ENCODE results near the gene BBOF1. TPM values are rescaled to one million over a fixed set of nuclear protein-coding genes. Genes with fewer than 3 reads are reported as not detected.

The BBOF1 gene
- total RNA-seq, 1 donor from 2014 or later, result 5.6 TPM

- intact Hi-C loops (cut with DNase I), result no loop called here
- TF ChIP-seq POLR2AphosphoS5 (IDR thresholded peaks at IDR 0.05; ENCODE audit: insufficient read depth in 1 of 2, low read depth in 1 of 2), result no peak
- TF ChIP-seq, protein P1, sequence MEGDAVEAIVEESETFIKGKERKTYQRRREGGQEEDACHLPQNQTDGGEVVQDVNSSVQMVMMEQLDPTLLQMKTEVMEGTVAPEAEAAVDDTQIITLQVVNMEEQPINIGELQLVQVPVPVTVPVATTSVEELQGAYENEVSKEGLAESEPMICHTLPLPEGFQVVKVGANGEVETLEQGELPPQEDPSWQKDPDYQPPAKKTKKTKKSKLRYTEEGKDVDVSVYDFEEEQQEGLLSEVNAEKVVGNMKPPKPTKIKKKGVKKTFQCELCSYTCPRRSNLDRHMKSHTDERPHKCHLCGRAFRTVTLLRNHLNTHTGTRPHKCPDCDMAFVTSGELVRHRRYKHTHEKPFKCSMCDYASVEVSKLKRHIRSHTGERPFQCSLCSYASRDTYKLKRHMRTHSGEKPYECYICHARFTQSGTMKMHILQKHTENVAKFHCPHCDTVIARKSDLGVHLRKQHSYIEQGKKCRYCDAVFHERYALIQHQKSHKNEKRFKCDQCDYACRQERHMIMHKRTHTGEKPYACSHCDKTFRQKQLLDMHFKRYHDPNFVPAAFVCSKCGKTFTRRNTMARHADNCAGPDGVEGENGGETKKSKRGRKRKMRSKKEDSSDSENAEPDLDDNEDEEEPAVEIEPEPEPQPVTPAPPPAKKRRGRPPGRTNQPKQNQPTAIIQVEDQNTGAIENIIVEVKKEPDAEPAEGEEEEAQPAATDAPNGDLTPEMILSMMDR (IDR thresholded peaks at IDR 0.05), result no peak
- no peak for TF ChIP-seq POLR2A (IDR thresholded peaks at IDR 0.05)
- H3K4me3 ChIP-seq, result no peak overlapping the region
- no peaks in the 10 kb centered on the region for H3K9me3 ChIP-seq
- no peak overlapping the region for H3K27ac ChIP-seq
- no peaks in the 10 kb centered on the region for H3K27me3 ChIP-seq
- H3K36me3 ChIP-seq, result no peaks in the 10 kb centered on the region
- no peaks in the 10 kb centered on the region for H3K4me1 ChIP-seq
- DNase-seq (ENCODE audit: extremely low spot score in 2 of 2), result no peak
These were observed 23.1 kb downstream of the BBOF1 start for GRCh38 chr14:74042296-74042695.

- intact Hi-C loops (cut with DNase I), result no loop called here
- Histone ChIP-seq H3K4me3 (no peak overlapping the region), H3K27ac (no peak overlapping the region), H3K36me3 (no peaks in the 10 kb centered on the region), H3K4me1 (no peaks in the 10 kb centered on the region), H3K9me3 (no peaks in the 10 kb centered on the region), H3K27me3 (no peaks in the 10 kb centered on the region)
- DNase-seq (ENCODE audit: extremely low spot score in 2 of 2), result no peak
- TF ChIP-seq, protein P1 (IDR thresholded peaks at IDR 0.05), result no peak
- TF ChIP-seq POLR2AphosphoS5 (IDR thresholded peaks at IDR 0.05; ENCODE audit: insufficient read depth in 1 of 2, low read depth in 1 of 2), result no peak
- TF ChIP-seq POLR2A (IDR thresholded peaks at IDR 0.05), result no peak
These were observed 26.4 kb downstream of the BBOF1 start for GRCh38 chr14:74045522-74045921.

DNA sequence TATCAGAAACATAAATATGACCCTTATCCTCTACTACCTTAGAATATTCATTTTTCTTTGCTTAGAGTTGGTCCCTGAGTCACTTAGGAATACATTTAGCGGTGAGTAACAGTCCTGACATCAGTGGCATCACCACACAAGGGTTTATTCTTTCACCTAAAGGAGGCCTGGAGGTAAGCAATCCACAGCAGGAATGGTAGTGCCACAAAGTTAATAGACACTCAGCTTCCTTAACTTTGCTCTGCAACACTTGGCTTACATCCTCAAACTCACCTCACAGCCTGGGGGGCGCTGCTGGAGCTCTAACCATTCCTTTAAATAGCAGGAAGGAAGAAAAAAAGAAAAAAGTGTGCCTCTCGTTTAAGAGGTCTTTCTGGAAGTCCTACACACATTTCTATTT, 29.1 kb downstream of the BBOF1 start:
- Histone ChIP-seq H3K27ac (no peak overlapping the region), H3K4me1 (no peaks in the 10 kb centered on the region), H3K36me3 (no peaks in the 10 kb centered on the region), H3K9me3 (no peaks in the 10 kb centered on the region), H3K4me3 (no peak overlapping the region), H3K27me3 (no peaks in the 10 kb centered on the region)
- no peak for DNase-seq (ENCODE audit: extremely low spot score in 2 of 2)
- intact Hi-C loops (cut with DNase I), result no loop called here
- TF ChIP-seq POLR2A (IDR thresholded peaks at IDR 0.05), result no peak
- no peak for TF ChIP-seq POLR2AphosphoS5 (IDR thresholded peaks at IDR 0.05; ENCODE audit: insufficient read depth in 1 of 2, low read depth in 1 of 2)
- TF ChIP-seq, protein P1 (IDR thresholded peaks at IDR 0.05), result no peak

GRCh38 chr14:74049876-74050495, 30.8 kb downstream of the BBOF1 start:
- no peaks in the 10 kb centered on the region for H3K4me1 ChIP-seq
- intact Hi-C loops (cut with DNase I), result no loop called here
- H3K27me3 ChIP-seq, result no peaks in the 10 kb centered on the region
- H3K27ac ChIP-seq, result no peak overlapping the region
- TF ChIP-seq, protein P1 (IDR thresholded peaks at IDR 0.05), result no peak
- no peak for TF ChIP-seq POLR2A (IDR thresholded peaks at IDR 0.05)
- no peak for TF ChIP-seq POLR2AphosphoS5 (IDR thresholded peaks at IDR 0.05; ENCODE audit: insufficient read depth in 1 of 2, low read depth in 1 of 2)
- no peak for DNase-seq (ENCODE audit: extremely low spot score in 2 of 2)
- H3K4me3 ChIP-seq, result no peak overlapping the region
- no peaks in the 10 kb centered on the region for H3K36me3 ChIP-seq
- no peaks in the 10 kb centered on the region for H3K9me3 ChIP-seq

DNA sequence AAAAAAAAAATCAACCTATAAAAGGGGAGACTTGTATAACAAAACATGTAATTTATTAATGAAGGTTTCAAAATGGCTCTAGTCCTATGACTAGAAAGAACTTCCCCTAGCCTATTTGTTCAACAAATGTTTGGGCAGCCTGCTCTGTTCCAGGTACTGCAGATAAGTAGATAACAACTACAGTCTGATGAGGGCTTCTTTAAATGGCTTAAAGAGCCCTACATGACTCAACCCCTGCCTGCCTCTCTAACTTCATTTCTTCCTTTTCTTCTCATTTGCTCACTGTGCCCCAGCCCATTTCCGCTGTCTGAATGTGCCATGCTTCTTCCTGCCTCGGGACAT, 43.6 kb downstream of the BBOF1 start:
- H3K4me1 ChIP-seq, result no peaks in the 10 kb centered on the region
- H3K36me3 ChIP-seq, result peaks cover 0 to 73% of the 10 kb centered on the region in 2 donors
- H3K27me3 ChIP-seq, result no peaks in the 10 kb centered on the region
- no peaks in the 10 kb centered on the region for H3K9me3 ChIP-seq
- no peak for DNase-seq (ENCODE audit: extremely low spot score in 2 of 2)
- intact Hi-C loops (cut with DNase I), result no loop called here
- no peak overlapping the region for H3K4me3 ChIP-seq
- no peak overlapping the region for H3K27ac ChIP-seq
- TF ChIP-seq, protein P1 (IDR thresholded peaks at IDR 0.05), result no peak
- TF ChIP-seq POLR2AphosphoS5 (IDR thresholded peaks at IDR 0.05; ENCODE audit: insufficient read depth in 1 of 2, low read depth in 1 of 2), result no peak
- TF ChIP-seq POLR2A (IDR thresholded peaks at IDR 0.05), result no peak
